Uterus (tissue), 2 donors: ENCODE measurements around the gene GORASP2.

Source experiments
- CTCF ChIP-seq, 4 experiments: fragments of 200-600 bp in 2 of 4; fragments of 450-650 bp in 2 of 4; sonication (generic) in 2 of 4; IDR thresholded peaks; one replicate each; pipeline ENCODE4 v1.5.1; 2016 to 2019; ENCODE audit warnings: antibody characterized with exemption in 4 of 4, mild to moderate bottlenecking in 2 of 4, moderate library complexity in 1 of 4
- POLR2A ChIP-seq, 2 donors: fragments of 450-650 bp; IDR thresholded peaks; one replicate each; pipeline ENCODE4 v1.6.1; 2016; ENCODE audit warnings: antibody characterized with exemption in 2 of 2, mild to moderate bottlenecking in 1 of 2, moderate library complexity in 1 of 2

- no peak for TF ChIP-seq CTCF (IDR thresholded peaks at IDR 0.05)
- TF ChIP-seq POLR2A (IDR thresholded peaks at IDR 0.05), result no peak
Observed at GRCh38 chr2:170975127-170975942, 46.3 kb downstream of the GORASP2 start.
